Stimulated activated CD4-positive, alpha-beta T cell treated with anti-CD3 and anti-CD28 coated beads, Interleukin-12 subunit alpha, Interleukin-12 subunit beta, amount 100 ng/mL, for 4 hours (primary cell): ENCODE data around the gene ASNS.
"Not testable (repeated sequence)": the region's sequence is repeated elsewhere in the genome, so short reads cannot be mapped to it uniquely, and the experiment has no call there.

Experiments used
- DNase-seq: peaks from one replicate; pipeline ENCODE4 v3.0.0-alpha.2; 2020

Gene ASNS

GRCh38 chr7:97872025-97872669 lies at the start of gene ASNS:
Gene ASNS, minus strand, starts transcription at chr7:97872408. Its CDS starts 3,252 bp downstream, at chr7:97869156.
- DNase-seq = peak; percentile 92

GRCh38 chr7:97921254-97921653 lies 49.0 kb upstream of the ASNS start:
- DNase-seq = not testable (repeated sequence)

- DNase-seq = not testable (repeated sequence)
These were observed 43.1 kb upstream of the ASNS start for GRCh38 chr7:97915267-97915666.

- DNase-seq = not testable (repeated sequence)
These were observed 40.1 kb upstream of the ASNS start for GRCh38 chr7:97912294-97912693.

- not testable (repeated sequence) for DNase-seq
These were observed 24.7 kb upstream of the ASNS start for GRCh38 chr7:97896893-97897292.

- DNase-seq = not testable (repeated sequence)
These were observed 19.5 kb upstream of the ASNS start for GRCh38 chr7:97891721-97892120.

GRCh38 chr7:97879527-97879926 lies 7.3 kb upstream of the ASNS start:
- not testable (repeated sequence) for DNase-seq

- DNase-seq = not testable (repeated sequence)
These were observed 2.7 kb upstream of the ASNS start for GRCh38 chr7:97874894-97875293.

- DNase-seq = no peak
These were observed 1.4 kb upstream of the ASNS start for GRCh38 chr7:97873606-97874005.

GRCh38 chr7:97871659-97872024 lies 566 bp downstream of the ASNS start:
- DNase-seq = no peak

GRCh38 chr7:97868788-97869187 lies 3.4 kb downstream of the ASNS start:
- no peak for DNase-seq

GRCh38 chr7:97868314-97868713 lies 3.9 kb downstream of the ASNS start:
- DNase-seq = no peak

GRCh38 chr7:97865104-97865503 lies 7.1 kb downstream of the ASNS start:
- DNase-seq = no peak

GRCh38 chr7:97859606-97860204 lies 12.5 kb downstream of the ASNS start:
- no peak for DNase-seq

GRCh38 chr7:97858221-97858620 lies 14.0 kb downstream of the ASNS start:
- DNase-seq = no peak

GRCh38 chr7:97857544-97857943 lies 14.7 kb downstream of the ASNS start:
- no peak for DNase-seq

- no peak for DNase-seq
These were observed 20.5 kb downstream of the ASNS start for GRCh38 chr7:97851683-97852082.

- not testable (repeated sequence) for DNase-seq
These were observed 21.8 kb downstream of the ASNS start for GRCh38 chr7:97850262-97851031.

- DNase-seq = no peak
These were observed 24.4 kb downstream of the ASNS start for GRCh38 chr7:97847791-97848190.

GRCh38 chr7:97846945-97847344 lies 25.3 kb downstream of the ASNS start:
- DNase-seq = no peak

GRCh38 chr7:97845622-97846203 lies 26.5 kb downstream of the ASNS start:
- no peak for DNase-seq

GRCh38 chr7:97844036-97844435 lies 28.2 kb downstream of the ASNS start:
- no peak for DNase-seq

- no peak for DNase-seq
These were observed 29.3 kb downstream of the ASNS start for GRCh38 chr7:97842772-97843345.
